Right lobe of liver (tissue), 6 donors: Measurements from ENCODE around the gene ESYT2. TPM values are rescaled to one million over a fixed set of nuclear protein-coding genes. Genes with fewer than 3 reads are reported as not detected.
"Not testable (repeated sequence)": the region's sequence is repeated elsewhere in the genome, so short reads cannot be mapped to it uniquely, and the experiment has no call there.

Source experiments
- ATAC-seq, 4 donors: fragments of 200-7000 bp; cut with Tn5 transposase; one replicate each; pipeline ENCODE4 v1.9.1; 2020; ENCODE audit warnings: mild to moderate bottlenecking in 4 of 4, moderate library complexity in 4 of 4
- DNase-seq, 3 donors: peaks; one replicate each; pipeline ENCODE4 v3.0.0-alpha.2; 2020
- H3K27ac ChIP-seq, 3 donors: fragments of 200-600 bp; one replicate each; pipeline ENCODE4 v1.8.0; 2022
- H3K27me3 ChIP-seq, 2 donors: fragments of 200-600 bp; one replicate each; pipeline ENCODE4 v1.8.0; 2022
- H3K36me3 ChIP-seq, 4 donors: fragments of 200-600 bp; sonication (generic) in 1 of 4; one replicate each; pipeline versions ENCODE4 v1.5.1 to v1.8.0; 2017 to 2022; ENCODE audit warnings: control low read depth in 1 of 4
- H3K4me1 ChIP-seq, 4 donors: fragments of 200-600 bp; sonication (generic) in 1 of 4; one replicate each; pipeline versions ENCODE4 v1.5.1 to v1.8.0; 2017 to 2022; ENCODE audit warnings: control low read depth in 1 of 4
- H3K4me3 ChIP-seq, 3 donors: fragments of 200-600 bp; one replicate each; pipeline ENCODE4 v1.8.0; 2022
- H3K9me3 ChIP-seq, 4 donors: fragments of 200-600 bp; sonication (generic) in 1 of 4; one replicate each; pipeline versions ENCODE4 v1.5.1 to v1.8.0; 2017 to 2022; ENCODE audit warnings: control low read depth in 1 of 4
- CTCF ChIP-seq, 4 donors: fragments of 200-600 bp in 3 of 4; fragments of 450-650 bp in 1 of 4; IDR thresholded peaks; one replicate each; pipeline versions ENCODE4 v1.5.1 to v1.8.0; 2016 to 2022; ENCODE audit warnings: antibody characterized with exemption in 4 of 4, mild to moderate bottlenecking in 2 of 4
- POLR2A ChIP-seq: fragments of 450-650 bp; IDR thresholded peaks from one replicate; pipeline ENCODE4 v1.6.1; 2017; ENCODE audit warnings: antibody characterized with exemption, mild to moderate bottlenecking
- WGBS: methylation state at CpG from one replicate; pipeline ENCODE4 v1.1.6; 2018; ENCODE audit warnings: low coverage, low lambda C conversion rate; ENCODE audit not compliant: insufficient coverage; ENCODE audit errors: missing lambda C conversion rate; 5-methylcytosine and 5-hydroxymethylcytosine counted together
- intact Hi-C, 2 donors: fragments of 100-400 bp; cut with DNase I; formaldehyde crosslinking; loops; one replicate each; pipeline versions ENCODE4 v1.11.2 to v1.14.1; 2022
- total RNA-seq, 6 experiments: library from RNA; depleted of rRNA in 2 of 6; stranded (reverse); fragments of >200 nt in 2 of 6; fragmentation: NEBNext Ultra II Directional in 3 of 6; extraction: Animal tissue kit (Norgen Biotek cat#: 25700) in 3 of 6; gene quantifications; one replicate each; pipeline versions ENCODE4 v1.1.0 to v1.2.4, GENCODE V29; 2016 to 2023
- donor health status: DM: no; HTN: yes; CAD: no.
- donor health status: DM: no; HTN: no; CAD: no.
- donor health status: DM: no; HTN: no; CAD: no.
- donor health status: DM: no; HTN: yes; CAD: no.
- donor health status: DM: no; HTN: yes; CAD: no.

ESYT2 gene
- total RNA-seq, 6 experiments from 2014 or later = 19.7 to 28.7 (median 24.2) TPM

- Histone ChIP-seq H3K27ac (peak overlapping the region; percentile 37 to 78 (median 49)), H3K4me3 (no peak overlapping the region), H3K27me3 (no peaks in the 10 kb centered on the region), H3K4me1 (peaks cover 0 to 12% (median 5%) of the 10 kb centered on the region in 4 donors), H3K9me3 (no peaks in the 10 kb centered on the region), H3K36me3 (no peaks in the 10 kb centered on the region)
- WGBS = 88% methylated on average over 3 of the region's 7 CpGs
- TF ChIP-seq CTCF (IDR thresholded peaks at IDR 0.05) (no peak), POLR2A (no peak)
- DNase-seq (no peak), ATAC-seq (no peak)
- intact Hi-C loops = no loop called here
Observed at GRCh38 chr7:158864833-158865232, 35.5 kb upstream of the ESYT2 start.

GRCh38 chr7:158864507-158864820, 35.2 kb upstream of the ESYT2 start:
- H3K36me3 ChIP-seq = no peaks in the 10 kb centered on the region
- H3K4me3 ChIP-seq = peak overlapping the region in 2 of 3 donors; percentile 44 to 46
- peaks cover 0 to 12% (median 5%) of the 10 kb centered on the region in 4 donors for H3K4me1 ChIP-seq
- H3K27ac ChIP-seq = peak overlapping the region; percentile 37 to 78 (median 49)
- intact Hi-C loops = no loop called here
- TF ChIP-seq POLR2A (no peak), CTCF (IDR thresholded peaks at IDR 0.05) (no peak)
- no peaks in the 10 kb centered on the region for H3K9me3 ChIP-seq
- no peak for DNase-seq
- no peaks in the 10 kb centered on the region for H3K27me3 ChIP-seq
- no CpG with 5 or more reads among the region's 3 CpGs for WGBS
- no peak for ATAC-seq

- H3K4me1 ChIP-seq = peaks cover 0 to 12% (median 5%) of the 10 kb centered on the region in 4 donors
- peak overlapping the region; percentile 37 to 78 (median 49) for H3K27ac ChIP-seq
- H3K4me3 ChIP-seq = peak overlapping the region; percentile 25 to 46 (median 44)
- TF ChIP-seq CTCF (IDR thresholded peaks at IDR 0.05) (no peak), POLR2A (no peak)
- no peaks in the 10 kb centered on the region for H3K9me3 ChIP-seq
- WGBS = 18% methylated on average over 12 of the region's 45 CpGs
- no peaks in the 10 kb centered on the region for H3K27me3 ChIP-seq
- ATAC-seq = peak; percentile 73 to 84 (median 78)
- H3K36me3 ChIP-seq = no peaks in the 10 kb centered on the region
- intact Hi-C loops = no loop called here
- peak; percentile 68 to 83 (median 75) for DNase-seq
Observed at GRCh38 chr7:158863611-158864506, 34.5 kb upstream of the ESYT2 start.

GRCh38 chr7:158862985-158863610, 33.8 kb upstream of the ESYT2 start:
- peak overlapping the region; percentile 25 to 46 (median 44) for H3K4me3 ChIP-seq
- 45% methylated on average over 4 of the region's 13 CpGs for WGBS
- H3K27me3 ChIP-seq, H3K36me3 ChIP-seq, H3K9me3 ChIP-seq, DNase-seq, intact Hi-C loops: not testable (repeated sequence)
- H3K27ac ChIP-seq = peak overlapping the region; percentile 37 to 78 (median 40)
- ATAC-seq = peak in 1 of 4 donors; percentile 16
- peaks cover 0 to 13% (median 5%) of the 10 kb centered on the region in 4 donors for H3K4me1 ChIP-seq
